GM21381 (cell line): ENCODE measurements around the gene PUS7.
"Not testable (repeated sequence)": the region's sequence is repeated elsewhere in the genome, so short reads cannot be mapped to it uniquely, and the experiment has no call there.

Source experiments
- ATAC-seq: cut with Tn5 transposase; IDR thresholded peaks from one replicate; pipeline ENCODE4 v1.9.1; 2021; ENCODE audit warnings: mild to moderate bottlenecking, moderate library complexity; ENCODE audit not compliant: unreplicated experiment

PUS7 gene

DNA sequence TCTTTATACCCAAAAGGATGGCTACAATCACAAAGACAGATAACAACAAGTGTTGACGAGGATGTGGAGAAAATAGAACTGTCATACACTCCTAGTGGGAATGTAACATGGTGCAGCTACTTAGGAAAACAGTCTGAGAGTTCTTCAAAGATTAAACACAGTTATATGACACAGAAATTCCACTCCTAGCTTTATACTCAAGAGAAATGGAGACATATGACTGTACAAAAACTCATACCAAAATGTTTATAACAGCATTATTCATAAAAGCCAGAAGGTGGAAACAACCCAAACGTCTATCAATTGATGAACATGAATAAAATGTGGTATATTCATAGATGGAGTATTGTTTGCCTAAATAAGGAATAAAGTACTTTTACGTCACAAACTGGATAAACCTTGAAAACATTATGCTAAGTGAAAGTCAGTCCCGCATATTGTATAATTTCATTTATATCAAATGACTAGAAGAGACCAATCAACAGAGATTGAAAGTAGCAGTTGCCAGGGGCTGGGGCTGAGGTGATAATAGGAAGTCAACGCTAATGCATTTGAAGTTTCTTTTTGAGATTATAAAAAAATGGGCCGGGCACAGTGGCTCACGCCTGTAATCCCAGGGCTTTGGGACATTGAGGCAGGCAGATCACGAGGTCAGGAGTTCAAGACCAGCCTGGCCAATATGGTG is 71.8 kb downstream of the PUS7 start:
- ATAC-seq, result no peak

DNA sequence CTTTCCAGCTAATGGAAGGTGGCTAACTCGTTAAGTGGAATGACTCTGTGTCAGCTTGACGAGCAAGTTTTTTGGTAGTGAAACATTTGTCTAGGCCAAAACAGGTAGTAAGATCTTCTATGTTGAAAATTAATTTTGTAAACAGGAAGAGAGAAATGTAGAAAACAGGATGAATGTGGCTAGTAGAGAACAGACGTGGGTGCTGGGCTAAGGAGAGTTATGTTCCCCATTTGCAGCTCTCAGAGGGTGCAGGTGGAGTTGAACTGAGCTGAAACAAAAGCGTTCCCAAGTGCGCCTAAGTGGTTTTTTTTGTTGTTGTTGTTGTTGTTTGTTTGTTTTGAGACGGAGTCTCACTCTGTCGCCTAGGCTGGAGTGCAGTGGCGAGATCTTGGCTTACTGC is 73.9 kb downstream of the PUS7 start:
- peak; percentile 79 for ATAC-seq

DNA sequence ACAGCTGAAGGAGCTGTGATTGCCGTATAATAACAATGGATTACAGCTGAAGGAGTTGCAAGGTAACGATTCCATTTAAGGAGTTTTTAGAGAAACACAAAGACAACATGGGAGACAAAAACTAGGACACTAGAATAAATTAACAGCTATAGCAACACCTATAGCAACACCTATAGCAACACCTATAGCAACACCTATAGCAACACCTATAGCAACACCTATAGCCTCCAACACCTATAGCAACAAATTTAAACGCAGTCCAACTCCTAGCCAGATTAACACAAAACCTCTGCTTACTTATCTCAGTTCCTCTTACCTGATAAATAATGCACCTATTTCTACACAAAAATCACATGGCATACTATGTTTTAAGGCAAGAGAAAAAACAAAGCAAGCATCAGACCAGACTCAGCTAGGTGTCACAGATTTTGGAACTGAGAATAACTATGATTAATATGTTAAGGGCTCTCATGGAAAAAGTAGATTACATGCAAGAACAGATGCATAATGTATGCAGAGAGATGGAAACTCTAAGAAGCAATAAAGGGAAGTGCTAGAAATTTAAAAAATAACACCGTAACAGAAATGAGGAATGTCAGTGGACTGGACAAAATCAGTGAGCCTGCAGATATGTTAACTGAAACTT is 77.6 kb downstream of the PUS7 start:
- ATAC-seq, result no peak

DNA sequence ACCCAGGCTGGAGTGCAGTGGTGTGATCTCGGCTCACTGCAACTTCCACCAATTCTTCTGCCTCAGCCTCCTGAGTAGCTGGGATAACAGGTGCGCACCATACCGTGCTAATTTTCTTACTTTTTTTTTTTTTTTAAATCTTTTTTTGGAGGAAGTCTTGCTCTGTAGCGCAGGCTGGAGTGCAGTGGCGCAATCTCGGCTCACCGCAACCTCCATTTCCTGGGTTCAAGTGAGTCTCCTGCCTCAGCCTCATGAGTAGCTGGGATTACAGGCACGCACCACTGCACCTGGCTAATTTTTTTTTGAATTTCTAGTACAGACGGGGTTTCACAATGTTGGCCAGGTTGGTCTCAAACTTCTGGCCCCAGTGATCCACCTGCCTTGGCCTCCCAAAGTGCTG is 79.9 kb downstream of the PUS7 start:
- not testable (repeated sequence) for ATAC-seq

DNA sequence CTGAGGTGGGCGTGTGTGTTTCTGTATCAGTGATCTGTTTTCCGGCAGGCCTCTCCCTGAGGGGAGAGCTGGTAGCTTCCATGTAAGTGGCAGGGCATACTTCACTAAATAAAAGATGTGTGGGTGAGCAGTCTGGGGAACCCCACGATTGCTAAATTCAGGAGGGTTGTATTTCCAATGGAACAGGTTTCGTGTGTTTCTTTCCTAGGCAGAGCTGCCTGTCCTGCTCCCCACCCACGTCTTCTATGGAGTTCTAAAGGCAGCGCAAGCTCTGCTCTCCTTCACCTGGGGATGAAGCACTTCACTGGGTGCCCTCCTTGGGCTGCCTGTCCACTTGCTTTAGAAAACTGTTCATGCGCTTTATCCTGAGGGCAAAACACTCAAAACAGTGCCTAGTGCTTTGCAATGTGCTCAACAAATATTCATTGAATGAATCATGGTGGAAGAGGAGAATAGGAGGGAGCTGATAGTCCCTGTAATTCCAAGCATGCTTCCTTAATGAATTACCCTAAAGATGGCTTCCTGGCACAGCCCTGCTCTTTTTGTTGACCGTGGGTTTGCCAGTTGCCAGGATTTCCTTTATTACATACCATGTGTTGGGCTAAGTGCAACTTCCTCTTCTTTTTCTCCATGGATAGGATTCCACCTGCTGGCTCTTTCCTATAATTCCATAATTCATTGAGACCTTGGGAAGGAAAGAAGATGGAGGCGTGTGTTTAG is 82.7 kb downstream of the PUS7 start:
- ATAC-seq, result no peak

DNA sequence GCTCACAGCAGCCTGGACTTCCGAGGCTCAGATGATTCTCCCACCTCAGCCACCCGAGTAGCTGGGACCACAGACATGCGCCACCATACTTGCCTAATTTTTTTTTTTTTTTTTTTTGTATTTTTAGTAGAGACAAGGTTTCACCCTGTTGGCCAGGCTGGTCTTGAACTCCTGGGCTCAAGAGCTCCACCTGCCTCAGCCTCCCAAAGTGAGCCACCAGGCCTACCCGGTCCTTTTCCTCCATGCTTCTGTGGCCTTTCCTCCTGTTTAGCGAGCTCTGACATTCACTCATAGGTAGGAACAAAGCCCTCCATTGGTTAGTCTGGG is 83.3 kb downstream of the PUS7 start:
- no peak for ATAC-seq

DNA sequence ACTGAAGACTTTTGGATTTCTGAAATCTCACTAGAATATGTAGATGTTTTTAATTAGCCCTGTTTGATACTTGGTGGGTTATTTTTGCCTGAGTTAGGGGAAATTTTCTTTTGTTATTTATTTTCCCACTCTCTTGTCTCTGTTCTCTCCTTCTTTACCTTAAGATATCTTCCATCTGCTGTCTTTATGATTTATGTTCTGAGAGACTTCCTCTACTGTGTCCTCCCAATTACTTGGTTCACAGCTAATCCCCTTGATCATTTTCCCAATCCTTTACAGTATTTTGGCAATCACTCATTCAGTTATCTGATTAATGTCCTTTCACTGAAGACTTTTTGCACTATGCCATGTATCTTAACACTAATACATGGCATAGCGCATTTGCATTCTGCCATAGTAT is 83.8 kb downstream of the PUS7 start:
- ATAC-seq, result no peak

DNA sequence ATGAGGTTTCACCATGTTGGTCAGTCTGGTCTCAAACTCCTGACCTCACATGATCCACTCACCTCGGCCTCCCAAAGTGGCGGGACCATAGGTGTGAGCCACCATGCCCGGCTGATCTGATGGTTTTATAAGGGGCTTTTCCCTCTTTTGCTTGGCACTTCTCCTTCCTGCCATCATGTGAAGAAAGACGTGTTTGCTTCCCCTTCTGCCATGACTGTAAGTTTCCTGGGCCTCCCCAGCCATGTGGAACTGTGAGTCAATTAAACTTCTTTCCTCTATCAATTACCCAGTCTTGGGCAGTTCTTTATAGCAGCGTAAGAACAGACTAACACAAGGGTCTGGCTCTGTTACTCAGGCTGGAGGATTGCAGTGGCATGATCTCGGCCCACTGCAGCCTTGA is 84.7 kb downstream of the PUS7 start:
- not testable (repeated sequence) for ATAC-seq

DNA sequence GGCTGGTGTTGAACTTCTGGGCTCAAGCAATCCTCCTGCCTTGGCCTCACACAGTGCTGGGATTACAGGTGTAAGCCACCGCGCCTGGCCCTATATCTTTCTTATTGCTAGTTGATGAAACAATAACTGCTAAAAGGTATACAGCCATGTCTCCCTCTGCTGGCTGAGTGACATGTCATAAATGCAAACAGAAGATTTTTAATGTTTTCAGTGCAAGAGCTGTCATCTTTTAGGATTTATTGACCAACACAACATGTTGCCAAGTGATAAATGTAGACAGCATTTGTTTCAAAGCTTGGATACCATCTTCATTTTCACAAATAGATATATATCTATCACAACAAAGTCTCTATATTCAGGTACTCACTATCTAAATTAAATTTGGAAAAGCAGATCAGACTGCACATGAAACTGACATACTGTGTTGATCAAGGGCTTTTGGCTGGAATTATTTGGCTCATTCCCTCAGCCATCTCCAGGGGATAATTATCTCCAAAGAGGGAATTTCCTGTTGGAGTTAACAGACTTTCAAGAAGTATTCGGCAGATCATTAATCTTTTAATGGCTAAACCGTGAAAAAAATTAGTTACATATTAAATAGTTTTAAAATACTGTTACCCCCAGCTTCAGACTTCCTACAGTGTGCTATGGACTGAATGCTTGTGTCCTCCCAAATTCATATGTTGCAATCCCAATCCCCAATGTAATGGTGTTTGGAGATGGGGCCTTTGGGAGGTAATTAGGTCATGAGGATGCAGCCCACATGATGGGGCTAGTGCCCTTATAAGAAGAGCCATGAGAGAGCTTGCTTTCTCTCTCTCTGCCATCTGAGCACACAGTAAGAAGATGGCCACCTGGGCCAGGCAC is 92.1 kb downstream of the PUS7 start:
- ATAC-seq, result no peak

DNA sequence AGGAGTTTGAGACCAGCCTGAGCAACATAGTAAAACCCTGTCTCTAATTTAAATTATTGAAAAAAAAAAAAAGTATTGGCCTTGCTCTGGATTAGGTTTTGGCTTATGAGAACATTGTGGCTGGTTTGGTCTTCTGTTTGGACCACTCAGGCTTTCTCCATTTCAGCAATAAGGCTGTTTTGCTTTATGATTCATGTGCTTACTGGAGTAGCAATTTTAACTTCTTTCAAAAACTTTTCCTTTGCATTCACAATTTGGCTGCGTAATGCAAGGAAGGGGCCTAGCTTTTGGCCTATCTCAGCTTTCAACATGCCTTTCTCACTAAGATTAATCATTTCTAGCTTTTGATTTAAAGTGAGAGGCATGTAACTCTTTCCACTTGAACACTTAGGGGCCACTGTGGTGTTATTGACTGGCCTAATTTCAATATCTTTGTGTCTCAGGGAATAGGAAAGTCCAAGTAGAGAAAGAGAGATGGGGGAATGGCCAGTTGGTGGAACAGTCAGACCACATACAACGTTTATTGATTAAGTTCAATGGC is 95.4 kb downstream of the PUS7 start:
- no peak for ATAC-seq

DNA sequence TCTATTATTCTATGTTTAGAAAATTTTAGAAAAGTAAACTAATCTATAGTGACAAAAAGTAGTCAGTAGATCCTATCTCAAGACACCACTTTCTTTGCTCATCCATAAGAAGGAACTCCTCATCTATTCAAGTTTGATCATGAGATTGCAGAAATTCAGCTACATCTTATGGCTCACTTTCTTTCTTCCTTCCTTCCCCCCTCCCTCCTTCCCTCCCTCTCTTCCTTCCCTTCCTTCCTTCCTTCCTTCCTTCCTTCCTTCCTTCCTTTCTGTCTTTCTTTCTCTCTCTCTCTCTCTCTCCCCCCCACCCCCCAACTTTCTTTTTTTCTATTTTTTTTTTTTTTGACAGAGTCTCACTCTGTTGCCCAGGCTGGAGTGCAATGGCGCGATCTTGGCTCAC is 98.1 kb downstream of the PUS7 start:
- no peak for ATAC-seq

DNA sequence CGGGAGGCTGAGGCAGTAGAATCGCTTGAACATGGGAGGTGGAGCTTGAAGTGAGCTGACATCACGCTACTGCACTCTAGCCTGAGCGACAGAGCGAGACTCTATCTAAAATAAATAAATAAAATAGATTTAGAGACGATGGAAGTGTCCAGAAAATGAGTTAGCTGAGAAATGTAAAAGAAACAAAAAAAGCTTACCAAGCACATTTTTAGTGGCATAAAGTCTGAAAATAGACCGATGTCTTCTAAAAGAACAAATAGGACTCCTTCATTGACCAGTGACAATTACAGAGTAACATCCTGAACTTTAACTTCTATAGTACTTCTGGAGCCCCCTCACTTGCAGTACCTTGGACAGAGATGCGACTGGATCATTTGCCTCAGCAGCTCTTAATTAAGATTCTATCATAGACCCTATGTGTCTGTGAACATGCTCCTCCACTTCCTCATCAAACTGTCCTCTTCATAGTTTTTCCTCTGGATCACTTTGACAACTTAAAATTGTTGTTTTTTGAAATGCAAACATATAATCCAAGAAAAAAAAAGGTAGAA is 108.1 kb downstream of the PUS7 start:
- no peak for ATAC-seq

DNA sequence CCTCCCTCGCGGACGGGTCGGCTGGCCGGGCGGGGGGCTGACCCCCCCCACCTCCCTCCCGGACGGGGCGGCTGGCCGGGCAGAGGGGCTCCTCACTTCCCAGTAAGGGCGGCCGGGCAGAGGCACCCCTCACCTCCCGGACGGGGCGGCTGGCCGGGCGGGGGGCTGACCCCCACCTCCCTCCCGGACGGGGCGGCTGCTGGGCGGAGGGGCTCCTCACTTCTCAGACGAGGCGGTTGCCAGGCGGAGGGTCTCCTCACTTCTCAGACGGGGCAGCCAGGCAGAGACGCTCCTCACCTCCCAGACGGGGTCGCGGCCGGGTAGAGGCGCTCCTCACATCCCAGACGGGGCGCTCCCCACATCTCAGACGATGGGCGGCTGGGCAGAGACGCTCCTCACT is 111.3 kb downstream of the PUS7 start:
- not testable (repeated sequence) for ATAC-seq

DNA sequence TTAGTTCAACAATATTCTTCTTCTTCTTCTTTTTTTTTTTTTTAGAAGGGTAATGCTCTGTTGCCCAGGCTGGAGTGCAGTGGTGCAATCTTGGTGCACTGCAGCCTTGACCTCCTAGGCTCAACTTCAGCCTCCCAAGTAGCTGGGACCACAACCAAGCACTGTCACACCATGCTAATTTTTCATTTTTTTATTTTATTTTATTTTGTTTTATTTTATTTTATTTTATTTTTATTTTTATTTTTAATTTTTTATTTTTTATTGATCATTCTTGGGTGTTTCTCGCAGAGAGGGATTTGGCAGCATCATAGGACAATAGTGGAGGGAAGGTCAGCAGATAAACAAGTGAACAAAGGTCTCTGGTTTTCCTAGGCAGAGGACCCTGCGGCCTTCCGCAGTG is 112.3 kb downstream of the PUS7 start:
- not testable (repeated sequence) for ATAC-seq

DNA sequence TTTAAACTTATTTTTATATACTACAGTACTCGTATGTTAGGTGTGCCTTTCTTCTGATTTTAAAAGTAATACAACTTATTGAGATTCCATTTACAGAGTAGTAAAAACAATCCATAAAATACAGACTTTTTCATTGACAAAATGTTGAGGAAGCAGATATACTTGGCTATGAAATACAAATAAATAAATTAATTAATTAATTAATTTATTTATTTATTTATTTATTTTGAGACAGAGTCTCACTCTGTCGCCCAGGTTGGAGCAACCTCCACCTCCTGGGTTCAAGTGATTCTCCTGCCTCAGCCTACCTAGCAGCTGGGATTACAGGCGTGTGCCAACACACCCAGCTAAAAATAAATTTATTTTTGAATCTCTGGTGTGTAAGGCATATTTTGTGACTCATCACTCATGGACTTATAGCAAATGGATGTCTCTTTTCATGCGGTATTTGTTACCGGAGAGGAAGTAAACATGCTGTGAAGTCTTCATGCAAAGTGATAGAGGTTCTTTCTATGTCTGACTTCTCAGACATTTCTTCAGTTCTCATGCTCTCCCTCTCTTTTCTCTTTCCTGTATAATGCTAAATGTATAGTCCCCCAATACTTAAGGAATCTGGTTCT is 113.2 kb downstream of the PUS7 start:
- no peak for ATAC-seq
